DMS 273 (cell line): ENCODE results near the gene ANKS1B.
"Not testable (repeated sequence)": the region's sequence is repeated elsewhere in the genome, so short reads cannot be mapped to it uniquely, and the experiment has no call there.

Experiments used
- DNase-seq: peaks from one replicate; lab custom pipeline; 2025; ENCODE audit not compliant: unreplicated experiment; lab: John Stamatoyannopoulos, UW

The ANKS1B gene

DNA sequence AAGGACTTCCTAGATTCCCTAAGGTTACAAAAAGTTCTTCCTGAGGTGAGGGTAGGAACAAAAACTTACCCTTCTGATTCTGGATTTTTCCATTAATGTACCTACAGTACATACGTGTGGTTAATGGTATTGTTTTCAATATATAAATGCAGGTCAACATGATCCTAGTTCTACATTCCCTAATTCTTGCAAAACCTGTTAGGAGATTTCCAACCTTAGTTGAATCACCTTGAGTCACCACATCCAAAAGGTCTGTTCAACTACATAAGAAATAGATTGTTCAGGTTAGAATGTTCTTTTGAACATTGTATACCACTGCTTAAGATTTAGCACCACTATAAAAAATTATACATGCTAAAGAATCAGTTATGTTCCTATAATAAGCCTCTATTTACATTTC, 218.3 kb downstream of the ANKS1B start:
- no peak for DNase-seq

DNA sequence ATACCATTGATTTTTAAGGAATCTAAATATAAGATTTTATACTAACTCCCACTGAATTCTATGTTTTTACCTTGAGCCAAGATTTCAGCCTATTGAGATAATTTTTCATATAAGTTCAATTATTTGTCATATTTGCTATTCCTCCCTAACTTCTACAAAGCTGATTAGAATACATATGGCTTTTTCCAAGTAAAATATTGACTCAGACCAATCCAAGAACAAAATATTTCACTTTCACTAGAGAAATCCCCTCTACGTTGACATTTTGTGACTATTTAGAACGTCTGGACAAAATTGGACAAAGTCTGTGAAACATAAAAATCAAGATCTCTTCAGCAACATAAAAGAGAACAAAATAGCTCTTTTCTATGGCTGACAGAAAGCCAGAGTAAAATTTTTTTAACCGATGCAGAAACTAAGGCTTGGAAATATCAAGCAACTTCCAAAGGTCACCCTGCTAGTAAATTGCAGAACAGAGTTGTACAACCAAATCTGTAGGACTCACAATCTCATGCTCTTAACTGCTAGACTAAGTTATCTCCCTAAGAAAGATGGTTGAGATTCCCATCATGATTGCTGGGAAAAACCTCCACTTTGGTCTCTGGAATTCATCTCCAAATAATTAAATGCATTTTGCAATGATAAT, 219.1 kb downstream of the ANKS1B start:
- no peak for DNase-seq

- DNase-seq = no peak
Measured at GRCh38 chr12:99759444-99759843, 225.3 kb downstream of the ANKS1B start.

DNA sequence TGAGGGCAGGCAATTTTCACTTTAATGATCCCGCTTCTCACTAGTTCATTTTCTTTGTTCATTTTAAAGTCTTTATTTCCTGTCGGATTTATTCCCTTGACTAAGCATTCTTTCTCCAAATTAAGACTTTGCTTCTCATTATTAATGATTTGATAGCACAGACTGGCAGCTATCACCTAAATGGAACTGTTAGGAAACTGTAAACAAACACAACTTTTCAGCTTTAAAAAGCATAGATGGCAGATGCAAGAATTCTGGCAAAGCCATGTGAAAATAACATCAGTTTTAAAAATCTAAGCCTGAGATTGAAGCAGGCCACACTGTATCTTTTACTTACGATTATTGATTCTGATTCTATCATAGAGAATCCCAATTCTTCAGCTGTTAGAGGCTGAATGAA, 225.7 kb downstream of the ANKS1B start:
- DNase-seq = no peak

GRCh38 chr12:99752740-99753139, 232.0 kb downstream of the ANKS1B start:
- DNase-seq = no peak

DNA sequence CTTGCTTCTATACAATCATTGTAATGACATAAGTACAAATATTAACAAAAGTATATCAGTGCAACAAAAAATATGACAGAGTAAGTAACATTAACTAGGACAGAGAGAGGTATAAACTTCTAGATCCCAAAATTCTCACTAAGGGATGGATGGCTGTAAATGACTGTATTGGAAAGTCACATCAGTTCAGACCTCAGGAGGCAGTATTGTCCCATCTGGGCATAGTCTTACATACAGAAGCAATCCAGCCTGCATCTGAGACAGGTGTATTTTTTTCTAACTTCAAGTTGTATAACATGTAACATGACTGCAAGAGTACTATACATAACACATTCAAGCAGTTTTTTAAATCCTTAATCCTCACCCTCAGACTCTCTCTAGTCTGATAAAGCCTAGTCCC, 238.2 kb downstream of the ANKS1B start:
- peak; percentile 2 for DNase-seq

- DNase-seq = no peak
Measured at GRCh38 chr12:99745895-99746294, 238.8 kb downstream of the ANKS1B start.

GRCh38 chr12:99745121-99745520, 239.6 kb downstream of the ANKS1B start:
- DNase-seq = no peak

- peak; percentile 4 for DNase-seq
Measured at GRCh38 chr12:99736760-99737269, 247.9 kb downstream of the ANKS1B start.

GRCh38 chr12:99732131-99732530, 252.6 kb downstream of the ANKS1B start:
- no peak for DNase-seq

- DNase-seq = no peak
Measured at GRCh38 chr12:99722690-99723486, 261.8 kb downstream of the ANKS1B start.

DNA sequence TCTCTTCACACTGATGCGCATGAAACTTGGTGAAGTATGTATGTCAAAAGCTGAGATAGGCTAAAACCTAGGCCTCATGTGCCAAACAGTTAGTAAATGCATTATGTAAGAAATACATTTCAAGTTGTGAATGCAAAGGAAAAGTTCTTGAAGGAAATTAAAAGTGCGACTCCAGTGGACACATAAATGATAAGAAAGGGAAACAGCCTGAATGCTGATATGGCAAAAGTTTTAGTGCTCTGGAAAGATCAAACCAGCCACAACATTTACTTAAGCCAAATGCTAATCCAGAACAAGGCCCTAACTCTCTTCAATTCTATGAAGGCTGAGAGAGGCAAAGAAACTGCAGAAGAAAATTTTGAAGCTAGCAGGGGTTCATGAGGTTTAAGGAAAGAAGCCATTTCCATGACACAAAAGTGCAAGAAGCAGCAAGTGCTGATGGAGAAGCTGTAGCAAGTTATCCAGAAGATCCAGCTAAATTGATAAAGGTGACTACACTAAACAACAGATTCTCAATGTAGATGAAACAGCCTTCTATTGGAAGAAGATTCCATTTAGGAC, 262.9 kb downstream of the ANKS1B start:
- DNase-seq = no peak

GRCh38 chr12:99720083-99720465, 264.7 kb downstream of the ANKS1B start:
- not testable (repeated sequence) for DNase-seq

DNA sequence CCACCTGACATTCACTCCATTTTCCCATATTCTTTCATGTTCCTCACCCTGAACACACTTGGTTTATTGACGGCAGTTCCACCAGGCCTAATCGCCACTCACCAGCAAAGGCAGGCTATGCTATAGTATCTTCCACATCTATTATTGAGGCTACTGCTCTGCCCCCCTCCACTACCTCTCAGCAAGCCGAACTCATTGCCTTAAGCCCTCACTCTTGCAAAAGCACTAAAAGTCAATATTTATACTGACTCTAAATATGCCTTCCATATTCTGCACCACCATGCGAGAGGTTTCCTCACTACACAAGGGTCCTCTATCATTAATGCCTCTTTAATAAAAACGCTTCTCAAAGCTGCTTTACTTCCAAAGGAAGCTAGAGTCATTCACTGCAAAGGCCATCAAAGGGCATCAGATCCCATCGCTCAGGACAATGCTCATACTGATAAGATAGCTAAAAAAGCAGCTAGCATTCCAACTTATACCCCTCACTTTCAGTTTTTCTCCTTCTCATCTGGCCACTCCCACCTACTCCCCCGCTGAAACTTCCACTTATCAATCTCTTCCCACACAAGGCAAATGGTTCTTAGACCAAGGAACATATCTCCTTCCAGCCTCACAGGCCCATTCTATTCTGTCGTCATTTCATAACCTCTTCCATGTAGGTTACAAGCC, 265.2 kb downstream of the ANKS1B start:
- not testable (repeated sequence) for DNase-seq

- not testable (repeated sequence) for DNase-seq
Measured at GRCh38 chr12:99715841-99716510, 268.8 kb downstream of the ANKS1B start.

- not testable (repeated sequence) for DNase-seq
Measured at GRCh38 chr12:99714921-99715320, 269.8 kb downstream of the ANKS1B start.

DNA sequence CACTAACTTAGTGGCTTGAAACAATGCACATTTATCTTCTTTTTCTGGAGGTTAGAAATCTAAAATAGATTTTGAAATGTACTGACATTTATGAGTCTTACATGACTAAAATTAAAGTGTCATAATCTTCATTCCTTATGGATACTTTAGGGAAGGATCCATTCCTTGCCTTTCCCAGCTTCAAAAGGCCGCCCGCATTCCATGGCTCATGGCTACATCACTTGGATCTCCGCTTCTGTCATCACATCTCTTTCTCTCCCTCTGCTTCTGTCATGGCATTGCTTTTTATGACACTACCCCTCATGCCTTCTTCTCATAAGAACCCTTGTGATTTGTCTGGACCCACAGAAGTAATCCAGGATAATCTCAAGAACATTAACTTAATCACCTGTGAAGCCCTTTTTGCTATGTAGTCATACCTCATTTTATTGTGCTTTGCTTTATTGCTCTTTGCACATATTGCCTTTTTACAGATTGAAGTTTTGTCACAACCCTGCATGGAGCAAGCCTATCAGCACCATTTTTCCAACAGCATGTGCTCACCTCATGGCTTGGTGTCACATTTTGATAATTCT, 270.7 kb downstream of the ANKS1B start:
- DNase-seq = no peak

GRCh38 chr12:99712281-99712680, 272.5 kb downstream of the ANKS1B start:
- no peak for DNase-seq

- no peak for DNase-seq
Measured at GRCh38 chr12:99711246-99711645, 273.5 kb downstream of the ANKS1B start.

- DNase-seq = no peak
Measured at GRCh38 chr12:99709619-99710018, 275.1 kb downstream of the ANKS1B start.

GRCh38 chr12:99709116-99709515, 275.6 kb downstream of the ANKS1B start:
- DNase-seq = no peak
